Right lobe of liver (tissue), 4 donors: ENCODE results near the gene DNMT3L.

ENCODE experiments used
- CTCF ChIP-seq, 4 donors: fragments of 200-600 bp in 3 of 4; fragments of 450-650 bp in 1 of 4; IDR thresholded peaks; one replicate each; pipeline versions ENCODE4 v1.5.1 to v1.8.0; 2016 to 2022; ENCODE audit warnings: antibody characterized with exemption in 4 of 4, mild to moderate bottlenecking in 2 of 4
- POLR2A ChIP-seq: fragments of 450-650 bp; IDR thresholded peaks from one replicate; pipeline ENCODE4 v1.6.1; 2017; ENCODE audit warnings: antibody characterized with exemption, mild to moderate bottlenecking
- donor health status: DM: no; HTN: no; CAD: no.
- donor health status: DM: no; HTN: no; CAD: no.
- donor health status: DM: no; HTN: yes; CAD: no.

GRCh38 chr21:44269090-44269489, 7.4 kb upstream of the DNMT3L start:
- TF ChIP-seq POLR2A, result no peak
- no peak for TF ChIP-seq CTCF (IDR thresholded peaks at IDR 0.05)
